GM18909 (cell line): Measurements from ENCODE around the gene ITGA11.
"Not testable (repeated sequence)": the region's sequence is repeated elsewhere in the genome, so short reads cannot be mapped to it uniquely, and the experiment has no call there.

Source experiments
- ATAC-seq: cut with Tn5 transposase; IDR thresholded peaks from one replicate; pipeline ENCODE4 v1.9.1; 2021; ENCODE audit warnings: mild to moderate bottlenecking; ENCODE audit not compliant: unreplicated experiment, poor library complexity

Gene ITGA11

DNA sequence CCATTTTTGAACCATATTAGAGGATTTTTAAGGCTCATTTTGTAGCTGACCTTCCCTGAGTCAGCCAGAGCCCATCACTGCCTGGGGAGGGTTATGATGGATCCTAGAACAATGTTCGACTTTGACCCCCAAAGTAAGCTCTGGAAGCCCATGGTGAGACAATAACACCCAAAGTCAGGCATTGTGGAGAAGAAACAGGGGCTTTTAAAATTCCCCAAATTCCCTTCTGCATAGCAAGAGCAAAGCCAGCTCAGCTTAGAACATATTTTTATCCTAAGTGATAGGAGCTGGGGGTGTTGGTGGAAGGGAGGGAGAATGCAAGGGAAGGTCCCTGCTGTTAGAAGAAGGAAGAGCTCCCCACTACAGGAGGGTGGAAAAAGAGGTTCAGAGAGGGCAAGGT is 4.0 kb downstream of the ITGA11 start:
- ATAC-seq: no peak

DNA sequence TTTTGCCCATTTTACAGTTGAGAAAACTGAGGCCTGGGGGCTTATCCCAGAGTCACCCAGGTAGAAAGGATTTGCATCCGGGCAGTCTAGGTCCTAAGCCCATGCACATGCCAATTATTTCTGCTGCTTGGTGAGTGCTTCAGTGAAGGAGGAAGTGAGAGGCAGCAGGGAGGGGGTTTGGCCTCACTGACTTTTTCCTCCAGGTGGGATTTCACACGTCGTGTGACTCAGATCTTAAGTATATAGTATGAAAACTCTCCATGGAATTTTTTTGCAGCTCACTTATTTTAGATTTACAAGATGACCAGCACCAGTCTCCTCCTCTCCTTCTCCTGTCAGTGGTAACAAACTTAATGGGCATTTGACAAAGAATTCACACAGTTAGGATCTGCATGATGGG is 4.6 kb downstream of the ITGA11 start:
- ATAC-seq: no peak

DNA sequence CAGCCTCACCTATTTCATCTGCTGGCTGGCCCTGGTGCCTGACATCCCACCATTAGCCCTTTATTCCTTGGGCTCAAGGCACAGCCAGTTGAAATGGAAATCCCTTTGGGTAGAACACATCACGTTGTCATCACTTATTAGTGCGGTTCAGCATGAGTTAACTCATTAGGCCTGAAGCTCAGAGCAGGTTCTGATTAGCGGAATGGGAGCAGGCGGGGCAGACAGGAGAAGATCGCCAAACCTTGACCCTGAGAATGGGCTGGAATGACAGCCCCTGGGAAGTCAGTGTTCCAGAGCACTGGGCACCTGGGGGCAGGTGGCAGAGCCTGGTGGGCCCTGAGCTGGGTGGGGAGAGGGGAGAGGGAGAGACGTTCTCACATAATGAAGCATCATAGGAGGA is 5.8 kb downstream of the ITGA11 start:
- no peak for ATAC-seq

DNA sequence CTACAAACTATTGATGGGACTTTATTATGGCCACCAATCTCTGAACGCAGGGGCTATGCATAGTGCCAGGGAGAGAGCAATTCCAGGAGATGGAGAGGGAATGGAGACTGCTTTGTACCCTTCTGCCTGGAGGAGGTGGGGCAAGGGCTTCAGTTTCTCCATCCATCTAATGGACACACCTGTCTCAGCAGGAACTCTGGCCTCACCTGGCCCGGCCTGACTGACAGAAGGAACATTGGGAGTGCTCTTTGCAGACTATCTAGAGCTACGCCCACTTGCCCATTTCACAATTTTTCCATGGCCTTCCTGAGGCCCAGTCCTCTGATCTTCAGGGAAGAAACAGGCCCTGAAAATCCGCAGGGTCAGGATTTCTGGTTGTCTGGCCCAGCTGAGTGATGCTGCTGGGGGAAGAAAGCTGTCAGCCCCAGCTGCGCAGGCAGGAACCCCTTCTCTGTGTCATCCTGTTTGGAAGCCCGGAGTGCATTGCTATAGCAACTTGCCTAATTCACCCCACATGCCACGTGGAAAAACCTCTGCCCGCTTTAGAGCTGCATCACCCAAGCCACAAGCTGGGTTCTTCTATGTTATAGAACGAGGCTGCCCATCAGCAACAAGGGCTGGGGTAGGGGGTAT is 6.4 kb downstream of the ITGA11 start:
- no peak for ATAC-seq

DNA sequence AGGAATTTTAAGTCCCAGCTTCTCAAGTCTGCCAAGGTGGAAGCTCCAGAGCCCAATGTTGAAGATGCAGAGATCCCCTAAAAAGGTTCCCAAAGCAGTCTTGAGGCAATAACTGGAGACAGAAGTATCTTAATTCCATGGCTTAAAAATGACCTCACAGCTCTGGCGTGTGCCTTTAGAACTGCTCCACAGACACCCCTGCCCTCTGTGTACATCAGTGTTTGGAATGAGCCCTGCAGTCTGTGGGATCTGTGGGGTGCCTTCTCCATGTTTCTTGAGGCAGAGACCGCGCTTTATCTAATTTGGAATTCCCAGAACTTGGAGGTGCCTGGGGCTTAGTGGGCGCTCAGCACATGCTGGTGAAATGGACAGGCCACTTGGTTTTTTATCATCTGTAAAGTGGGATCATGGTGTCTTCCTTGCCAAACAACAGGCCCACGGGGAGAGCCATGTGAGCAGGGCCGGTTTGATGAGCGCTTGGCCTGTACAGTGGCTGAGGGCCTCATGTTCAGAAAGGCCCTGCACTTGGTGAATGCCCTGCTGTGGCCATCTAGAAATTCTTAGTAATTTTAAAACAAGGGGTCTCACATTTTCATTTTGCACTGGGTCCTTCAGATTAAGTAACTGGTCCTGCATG is 7.1 kb downstream of the ITGA11 start:
- ATAC-seq: no peak

DNA sequence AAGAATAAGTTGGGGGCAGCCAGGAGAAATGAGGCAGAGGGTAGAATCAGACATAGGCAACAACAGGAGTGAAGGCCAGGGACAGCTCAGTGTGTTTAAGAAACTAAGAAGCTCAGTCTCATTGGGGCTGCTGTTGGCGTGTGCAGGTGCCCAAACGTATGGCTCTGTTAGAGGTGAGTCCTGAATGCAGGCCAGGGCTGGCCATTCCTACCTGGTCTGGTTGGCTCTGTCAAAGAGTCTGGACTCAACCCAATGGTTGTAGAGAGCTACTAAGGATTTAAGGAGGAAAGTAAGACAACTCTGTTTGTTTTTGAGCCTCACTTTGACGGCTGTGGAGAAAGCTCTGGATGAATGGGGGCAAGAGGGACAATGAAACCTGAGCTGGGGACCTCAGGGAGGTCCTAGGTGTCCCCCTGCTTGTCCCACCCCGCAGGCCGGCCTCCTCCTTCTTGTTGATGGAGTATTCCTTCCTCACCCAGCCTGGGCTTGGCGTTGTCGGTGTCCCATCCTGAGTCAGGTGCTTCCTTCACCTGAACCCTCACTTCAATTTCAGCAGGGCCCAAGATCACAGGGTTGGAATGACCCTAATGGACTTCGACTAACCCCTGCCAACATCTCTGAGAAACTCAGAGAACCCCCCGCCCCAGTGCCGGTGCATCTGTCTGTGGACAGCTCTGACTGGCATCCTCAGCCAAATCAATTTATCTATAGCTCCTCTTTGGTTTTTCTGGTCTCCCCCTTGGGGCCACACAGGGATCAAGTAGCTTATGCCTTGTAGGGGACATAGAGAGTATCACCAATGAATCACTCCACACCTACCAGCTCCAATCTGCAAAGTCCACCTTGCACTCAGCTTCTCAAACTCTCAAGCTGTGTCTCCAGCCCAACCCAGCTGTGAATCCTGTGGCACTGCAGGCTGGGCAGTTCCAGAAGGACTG is 8.3 kb downstream of the ITGA11 start:
- ATAC-seq: no peak

DNA sequence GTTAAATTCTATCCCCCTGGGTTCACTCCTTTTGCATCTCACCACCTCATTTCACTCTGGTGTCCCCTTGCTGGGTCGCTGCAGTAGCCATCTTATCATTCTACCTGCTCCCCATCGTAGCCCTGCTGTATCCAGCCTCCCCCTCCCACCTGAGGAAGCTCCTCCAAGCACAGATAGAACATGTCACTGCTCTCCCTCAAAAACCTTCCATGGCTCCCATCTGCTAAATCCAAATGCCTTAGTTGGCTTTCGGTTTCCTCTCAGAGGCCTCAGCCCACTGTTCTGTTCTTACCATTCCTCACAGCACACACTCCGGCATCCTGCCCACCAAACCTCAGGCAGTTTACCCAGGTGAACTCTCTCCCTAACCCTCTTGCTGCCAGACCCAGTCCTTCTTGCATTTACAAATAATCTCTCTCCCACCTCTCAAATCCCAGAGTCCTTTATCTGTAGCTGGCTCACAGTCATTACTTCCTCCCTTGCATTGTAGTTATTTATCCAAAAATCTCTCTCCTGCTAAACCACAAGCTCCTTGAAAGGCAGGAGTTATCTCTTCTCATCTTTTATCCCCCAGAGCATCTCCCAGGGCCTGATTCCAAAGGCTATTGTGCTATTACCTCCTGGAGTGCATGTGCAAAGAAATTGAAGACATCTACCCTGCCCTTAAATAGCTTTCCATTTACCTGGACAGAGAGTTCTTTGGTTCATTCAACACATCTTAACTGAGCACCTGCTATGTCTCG is 9.4 kb downstream of the ITGA11 start:
- ATAC-seq: not testable (repeated sequence)

DNA sequence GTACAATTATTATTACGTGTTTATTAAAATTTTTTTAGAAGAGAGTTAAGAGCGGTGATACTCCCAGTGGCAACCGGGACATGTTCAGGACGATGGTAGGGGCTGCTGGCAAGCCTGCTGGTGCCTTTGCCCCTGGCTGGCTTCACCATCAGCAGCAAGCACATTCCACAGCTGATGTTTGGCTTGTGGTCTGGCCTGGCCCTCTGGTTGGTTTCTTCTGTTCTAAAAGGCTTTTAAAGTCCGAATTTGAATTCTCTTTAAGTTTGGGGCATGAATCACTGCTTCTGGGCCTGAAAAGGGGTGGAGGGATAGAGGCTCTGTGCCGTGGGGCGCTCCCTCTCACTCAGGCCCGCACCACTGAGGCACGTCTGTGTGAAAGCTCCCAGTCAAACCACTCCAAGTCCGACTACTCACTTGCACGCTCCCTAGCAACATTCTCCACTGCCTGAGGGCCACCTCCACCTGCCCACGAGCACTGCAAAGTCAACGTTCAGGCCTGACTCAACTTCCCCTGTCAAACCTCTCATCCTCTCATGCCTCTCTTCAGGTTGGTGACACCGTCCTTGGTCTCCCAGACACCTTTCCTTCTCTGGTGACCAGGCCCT is 10.1 kb downstream of the ITGA11 start:
- ATAC-seq: no peak

DNA sequence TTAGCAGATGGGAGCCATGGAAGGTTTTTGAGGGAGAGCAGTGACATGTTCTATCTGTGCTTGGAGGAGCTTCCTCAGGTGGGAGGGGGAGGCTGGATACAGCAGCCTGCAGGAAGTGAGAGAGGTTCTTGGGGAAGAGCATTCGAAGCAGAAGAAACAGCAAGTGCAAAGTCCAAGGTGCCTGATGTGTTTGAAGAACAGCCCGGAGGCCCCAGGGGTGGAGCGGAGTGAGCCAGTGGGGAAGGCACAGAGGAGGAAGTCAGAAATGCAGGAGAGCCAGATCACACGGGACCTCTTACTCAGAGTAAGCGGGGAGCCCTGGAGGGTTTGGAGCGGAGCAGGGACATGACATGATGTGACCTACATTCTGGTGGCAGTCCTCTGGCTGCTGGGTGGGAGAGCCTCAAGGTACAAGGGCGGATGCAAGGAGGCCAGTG is 10.8 kb downstream of the ITGA11 start:
- no peak for ATAC-seq

DNA sequence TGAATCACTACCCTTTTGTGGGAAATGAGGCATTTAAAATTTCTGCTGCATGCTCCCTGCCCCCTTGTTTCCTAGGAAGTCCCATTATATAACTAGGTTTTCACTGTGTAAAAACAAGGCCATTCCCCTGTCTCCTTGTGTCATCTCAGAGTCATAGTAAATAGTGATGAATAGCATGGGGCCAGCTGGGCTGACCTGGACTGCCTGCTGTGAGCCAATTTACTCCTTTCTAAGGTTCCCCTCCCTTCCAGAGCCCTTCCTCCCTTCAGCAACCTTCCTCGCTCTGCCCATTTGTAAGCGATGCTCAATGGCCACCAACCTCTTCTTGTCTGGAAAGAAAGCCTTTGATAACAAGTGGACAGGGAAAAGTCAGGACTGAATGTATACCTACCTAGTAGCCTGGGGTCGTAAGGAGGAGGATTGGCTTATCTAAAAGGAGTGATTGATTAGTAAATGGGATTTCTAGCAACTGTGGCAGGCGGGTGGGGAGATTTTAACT is 11.7 kb downstream of the ITGA11 start:
- ATAC-seq: no peak

DNA sequence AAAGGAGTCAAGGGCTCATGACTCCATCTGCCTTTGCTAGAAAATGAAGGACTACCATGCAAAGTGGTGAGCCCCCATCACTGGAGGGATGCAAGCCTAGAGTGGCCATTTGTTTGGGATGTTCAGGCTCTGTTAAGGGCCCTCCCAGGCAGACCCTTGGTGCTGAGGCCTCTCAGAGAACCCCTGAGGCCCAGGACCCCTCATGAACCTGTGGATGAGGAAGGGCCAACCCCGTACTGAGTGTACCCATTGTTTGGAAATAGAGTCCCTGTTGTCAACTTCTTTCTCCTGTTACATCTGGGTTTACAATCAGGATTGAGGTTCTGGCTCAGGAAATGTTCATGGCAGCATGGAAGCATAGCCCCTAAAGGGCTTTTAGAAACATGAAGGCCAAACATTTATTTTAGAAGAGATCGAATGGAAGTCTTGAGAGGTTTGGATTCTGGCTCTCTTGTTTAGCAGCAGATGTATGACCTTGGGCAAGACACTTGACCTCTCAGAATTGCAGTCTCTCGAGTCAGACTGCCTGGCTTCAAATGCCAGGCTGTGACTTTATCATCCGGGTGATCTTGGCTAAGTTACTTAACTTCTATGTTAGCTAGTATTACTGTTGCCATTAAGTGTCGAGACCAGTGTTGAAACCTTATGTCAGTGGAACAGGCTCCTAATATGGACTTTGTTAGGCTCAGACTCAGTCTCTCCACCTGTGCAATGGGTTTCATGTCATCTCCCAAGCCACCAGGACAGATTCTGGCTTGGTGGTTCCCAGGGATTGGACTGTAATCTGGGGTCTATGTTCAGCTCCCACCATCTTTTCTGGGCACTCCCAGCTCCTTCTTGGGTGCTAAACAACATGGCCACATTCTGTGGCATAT is 12.4 kb downstream of the ITGA11 start:
- ATAC-seq: no peak

DNA sequence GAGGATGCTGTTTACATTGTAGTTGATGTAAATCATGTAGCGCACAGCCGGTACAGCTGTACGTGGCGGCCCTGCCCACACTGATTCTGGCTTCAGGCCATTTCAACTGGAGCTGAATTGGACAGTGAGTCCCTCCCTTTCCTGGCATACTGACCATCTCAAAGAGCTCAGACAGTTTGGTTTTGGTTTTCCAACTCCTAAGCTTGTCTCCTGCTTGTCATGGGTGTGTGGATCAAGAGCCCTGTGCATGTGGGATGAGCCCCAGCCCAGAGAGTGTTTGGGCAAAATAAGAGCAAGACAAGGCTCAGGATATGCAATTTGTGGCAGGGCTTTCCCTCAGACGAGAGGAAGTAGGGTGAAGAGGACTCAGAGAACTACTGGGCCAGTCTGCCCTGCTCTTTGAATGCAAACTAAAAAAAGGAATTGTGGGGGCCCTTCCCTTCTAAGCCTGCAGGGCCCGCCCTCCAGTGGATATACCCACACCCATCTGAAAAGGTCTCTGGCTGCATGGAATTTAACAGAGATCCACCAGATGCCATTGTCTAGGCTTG is 13.3 kb downstream of the ITGA11 start:
- ATAC-seq: no peak

DNA sequence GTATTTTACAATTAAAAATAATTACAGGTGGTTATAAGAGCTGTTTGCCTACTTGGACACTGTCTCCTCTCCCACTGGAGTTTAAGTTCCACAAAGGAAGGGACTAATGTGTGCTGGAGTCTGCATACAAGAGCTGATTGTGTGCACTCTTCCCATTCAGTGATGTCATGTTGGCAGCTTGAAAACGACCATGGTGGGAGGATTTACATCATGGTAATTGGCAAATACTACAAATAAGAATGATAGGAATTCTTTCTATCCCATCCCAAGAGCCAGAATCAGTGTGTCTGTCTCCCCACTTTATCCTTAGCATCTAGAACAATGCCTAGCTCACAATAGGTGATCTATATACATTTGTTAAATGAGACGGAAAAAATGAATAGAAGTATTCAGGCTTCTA is 14.1 kb downstream of the ITGA11 start:
- no peak for ATAC-seq

DNA sequence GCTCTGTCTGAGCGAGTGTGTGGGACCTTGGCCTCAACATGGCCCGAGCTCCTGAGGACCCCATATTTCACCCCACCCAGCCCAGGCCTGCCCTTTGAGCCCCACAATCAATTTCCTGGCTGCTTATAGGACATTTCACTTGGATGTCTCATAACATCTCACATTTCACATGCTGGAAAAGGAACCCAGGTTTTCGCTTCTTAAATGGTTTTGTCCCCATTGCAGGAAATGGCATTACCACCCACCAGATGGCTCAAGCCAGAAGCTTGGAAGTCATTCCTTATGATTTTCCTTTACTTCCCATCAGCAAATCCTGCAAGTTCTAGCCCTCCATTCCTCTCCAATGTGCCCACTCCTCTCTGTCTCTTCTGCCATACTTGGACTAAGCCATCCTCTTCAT is 14.9 kb downstream of the ITGA11 start:
- ATAC-seq: no peak

DNA sequence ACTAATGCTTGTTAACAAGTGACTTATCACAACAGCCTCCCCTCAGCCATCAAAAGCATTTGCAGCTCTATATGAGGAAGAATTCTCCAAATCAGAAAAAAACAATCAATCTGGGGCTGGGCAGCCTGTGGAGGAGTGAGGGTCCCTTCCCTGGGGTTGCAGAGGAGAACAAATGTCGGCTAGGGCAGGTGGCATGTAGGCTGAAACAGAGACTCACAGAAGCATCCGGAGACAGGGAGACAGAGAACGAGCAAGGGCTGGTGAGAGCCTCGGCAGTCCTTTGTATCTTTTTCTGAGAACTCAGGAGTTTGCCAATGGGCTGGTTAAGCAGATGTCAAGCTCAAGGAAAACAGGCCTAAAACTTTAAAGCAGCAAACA is 15.8 kb downstream of the ITGA11 start:
- ATAC-seq: no peak

DNA sequence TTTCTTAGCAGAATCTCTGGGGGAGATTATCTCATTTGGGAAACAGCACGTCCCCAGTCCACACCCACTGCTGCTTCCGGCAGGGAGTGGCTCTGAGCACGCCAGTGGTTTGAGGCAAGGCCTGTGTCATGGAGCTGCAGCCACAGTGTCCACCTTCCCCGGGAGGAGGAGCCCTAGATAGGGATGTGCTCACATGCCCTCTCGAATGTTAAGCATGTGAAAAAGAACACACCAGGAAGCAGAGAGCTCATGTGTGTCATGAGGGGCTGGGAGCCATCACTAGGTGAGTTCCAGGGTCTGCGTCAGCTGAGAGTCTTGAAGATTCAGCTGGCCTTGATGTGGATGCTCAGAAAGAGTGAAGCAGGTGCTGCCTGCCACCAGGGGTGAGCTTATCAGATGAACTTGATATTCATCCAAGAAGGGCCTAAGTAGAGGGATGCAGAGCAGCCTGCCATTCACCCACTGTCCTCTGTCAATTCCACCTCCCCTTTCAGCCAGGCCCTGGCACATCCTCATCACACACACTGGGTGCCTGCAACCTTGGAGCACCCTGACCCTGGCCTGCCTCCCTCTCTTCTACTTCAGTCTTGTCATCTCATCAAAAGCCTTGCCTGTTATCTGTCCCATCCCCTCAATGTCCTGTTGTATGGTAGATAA is 16.3 kb downstream of the ITGA11 start:
- ATAC-seq: no peak

DNA sequence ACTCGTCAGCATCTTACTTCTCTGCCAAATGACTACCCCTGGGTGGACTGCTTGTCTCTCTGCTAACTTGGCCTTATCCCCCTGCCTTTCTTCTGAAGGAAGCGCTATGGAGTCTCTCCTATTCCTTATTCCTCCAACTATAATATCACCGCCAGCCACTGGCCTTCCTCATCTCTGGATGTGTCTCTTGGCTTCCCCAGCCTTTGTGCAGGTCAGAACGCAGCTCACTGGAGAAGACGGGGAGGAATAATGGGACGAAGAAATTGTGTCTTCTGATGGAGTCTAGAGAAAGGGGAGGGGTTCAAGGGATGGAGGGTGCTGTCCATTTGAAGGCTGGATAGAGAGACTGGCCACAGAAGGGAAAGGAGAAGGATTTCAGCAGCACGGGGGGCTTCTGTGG is 16.9 kb downstream of the ITGA11 start:
- no peak for ATAC-seq

DNA sequence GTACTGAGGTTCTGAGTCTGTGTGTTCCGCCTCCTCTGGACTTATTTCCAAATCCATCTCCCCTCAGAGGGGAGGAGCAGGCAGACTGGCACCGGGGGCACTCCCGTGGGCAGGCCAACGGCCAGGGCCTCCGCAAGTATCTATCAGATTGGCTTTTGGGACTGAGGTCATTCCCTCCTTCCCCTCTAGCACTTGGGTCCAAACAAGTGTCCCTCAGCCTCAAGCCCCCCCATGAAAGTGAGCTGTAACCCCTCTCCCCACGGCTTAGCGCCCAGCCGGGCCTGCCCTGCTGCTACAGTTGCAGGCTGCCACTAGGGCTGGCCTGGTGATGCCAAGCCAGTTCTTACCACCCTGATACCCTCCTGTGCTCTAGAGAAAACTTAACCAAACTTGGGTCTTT is 17.4 kb downstream of the ITGA11 start:
- ATAC-seq: no peak
